Measurements from ENCODE around the gene FBXW12. TPM values are rescaled to one million over a fixed set of nuclear protein-coding genes. Genes with fewer than 3 reads are reported as not detected.

The FBXW12 gene
- total RNA-seq, 2 donors from 2014 or later: not detected

- Mint-ChIP-seq H3K27ac (no peak overlapping the region), H3K4me3 (no peak overlapping the region), H3K9me3 (no peaks in the 10 kb centered on the region), H3K36me3 (ENCODE audit: insufficient read depth in 2 of 2) (no peaks in the 10 kb centered on the region), H3K27me3 (ENCODE audit: low read depth) (no peaks in the 10 kb centered on the region), H3K4me1 (ENCODE audit: low read depth) (no peaks in the 10 kb centered on the region)
- no peak for ATAC-seq (replicated peaks in 1 of 2)
- no peak for DNase-seq
These were observed 42.6 kb downstream of the FBXW12 start for GRCh38 chr3:48414376-48415250.

DNA sequence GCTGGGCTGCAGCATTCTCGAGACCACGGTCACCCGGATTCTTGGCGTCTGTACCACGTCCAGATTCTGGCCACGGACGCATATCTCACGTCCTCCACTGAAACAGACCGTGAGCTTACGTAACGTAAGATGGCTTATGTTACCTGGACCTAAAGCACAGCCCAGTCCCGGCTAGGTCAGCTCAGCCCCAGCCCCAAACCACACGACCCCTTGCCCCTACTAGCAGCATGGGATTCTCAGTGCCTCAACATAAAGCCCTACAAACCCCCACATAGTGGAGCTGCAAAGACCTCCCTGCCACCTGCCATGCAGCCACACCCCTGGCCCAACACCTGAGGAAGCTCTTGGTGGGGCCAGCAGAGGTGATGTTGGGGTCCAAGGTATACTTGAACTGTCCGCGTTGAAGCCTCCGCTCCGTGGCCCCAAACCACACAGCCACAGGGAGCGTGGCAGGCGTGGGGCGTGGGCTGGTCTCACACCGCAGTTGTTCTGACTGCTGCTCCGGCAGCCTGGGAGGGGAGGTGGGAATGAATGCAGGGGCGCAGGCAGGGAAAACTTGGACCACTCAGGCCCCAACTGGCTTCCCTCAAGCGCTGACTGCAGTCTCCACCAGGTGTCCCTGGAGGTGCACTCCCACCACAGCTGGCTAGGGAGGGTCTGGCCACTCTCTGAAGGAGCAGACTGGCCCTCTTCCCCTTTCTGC is 43.4 kb downstream of the FBXW12 start:
- no peaks in the 10 kb centered on the region for H3K9me3 Mint-ChIP-seq
- DNase-seq (no peak), ATAC-seq (replicated peaks in 1 of 2) (no peak)
- no peaks in the 10 kb centered on the region for H3K4me1 Mint-ChIP-seq (ENCODE audit: low read depth)
- H3K36me3 Mint-ChIP-seq (ENCODE audit: insufficient read depth in 2 of 2): no peaks in the 10 kb centered on the region
- H3K27me3 Mint-ChIP-seq (ENCODE audit: low read depth): no peaks in the 10 kb centered on the region
- no peak overlapping the region for H3K4me3 Mint-ChIP-seq
- no peak overlapping the region for H3K27ac Mint-ChIP-seq

DNA sequence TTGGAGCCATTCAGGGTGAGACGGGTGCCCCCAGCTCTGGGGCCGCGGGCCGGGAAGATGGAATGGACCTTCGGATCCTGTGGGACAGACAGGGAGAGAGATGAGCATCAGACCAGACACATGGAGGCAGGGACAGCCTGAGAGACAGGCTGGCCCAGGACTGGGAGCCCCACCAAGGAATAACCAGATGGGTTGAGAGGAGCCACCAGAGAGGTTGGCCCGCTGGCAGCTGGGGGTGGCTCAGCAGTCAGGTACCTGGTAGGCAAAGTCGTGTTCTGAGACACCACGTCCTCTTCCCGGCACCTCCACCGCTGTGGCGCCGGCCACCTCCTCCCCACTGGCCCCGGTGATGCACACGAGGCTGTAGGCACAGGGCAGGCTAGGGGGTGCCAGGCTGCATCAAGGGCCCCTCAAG is 44.1 kb downstream of the FBXW12 start:
- H3K4me3 Mint-ChIP-seq: no peak overlapping the region
- H3K4me1 Mint-ChIP-seq (ENCODE audit: low read depth): no peaks in the 10 kb centered on the region
- no peaks in the 10 kb centered on the region for H3K36me3 Mint-ChIP-seq (ENCODE audit: insufficient read depth in 2 of 2)
- DNase-seq (no peak), ATAC-seq (replicated peaks in 1 of 2) (no peak)
- no peaks in the 10 kb centered on the region for H3K9me3 Mint-ChIP-seq
- no peak overlapping the region for H3K27ac Mint-ChIP-seq
- H3K27me3 Mint-ChIP-seq (ENCODE audit: low read depth): no peaks in the 10 kb centered on the region

- DNase-seq: no peak
- Mint-ChIP-seq H3K4me1 (ENCODE audit: low read depth) (no peaks in the 10 kb centered on the region), H3K4me3 (no peak overlapping the region), H3K27me3 (ENCODE audit: low read depth) (no peaks in the 10 kb centered on the region), H3K27ac (no peak overlapping the region), H3K36me3 (ENCODE audit: insufficient read depth in 2 of 2) (no peaks in the 10 kb centered on the region), H3K9me3 (no peaks in the 10 kb centered on the region)
- no peak for ATAC-seq (replicated peaks in 1 of 2)
These were observed 44.5 kb downstream of the FBXW12 start for GRCh38 chr3:48416546-48416945.

DNA sequence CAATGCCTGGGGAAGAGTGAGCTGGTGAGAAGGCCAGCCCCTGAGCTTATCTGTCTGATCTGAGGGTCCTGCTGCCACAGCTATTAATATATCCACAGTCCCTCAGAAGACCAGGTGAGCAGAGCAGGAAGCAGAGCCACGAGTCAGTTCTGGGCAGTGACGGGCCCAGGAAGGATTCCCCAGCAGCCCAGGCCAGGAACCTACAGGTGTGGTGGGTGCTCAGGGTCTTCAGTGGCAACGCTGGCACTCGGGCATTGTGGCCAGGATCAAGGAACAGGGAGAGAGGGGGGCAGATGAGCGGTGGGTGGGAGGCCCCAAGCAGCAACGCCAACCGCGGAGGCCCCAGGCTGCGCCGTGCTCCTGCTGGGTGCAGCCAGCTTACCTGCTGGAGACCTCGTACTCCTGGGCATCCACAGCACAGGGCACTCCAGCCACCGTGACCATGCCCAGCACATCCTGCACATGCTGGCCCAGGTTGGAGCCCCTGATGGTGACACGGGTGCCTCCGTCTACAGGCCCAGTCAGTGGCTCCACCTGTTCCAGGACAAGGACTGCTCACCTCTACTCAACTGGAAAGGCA is 45.6 kb downstream of the FBXW12 start:
- H3K27me3 Mint-ChIP-seq (ENCODE audit: low read depth): no peaks in the 10 kb centered on the region
- no peak overlapping the region for H3K27ac Mint-ChIP-seq
- no peak overlapping the region for H3K4me3 Mint-ChIP-seq
- no peaks in the 10 kb centered on the region for H3K4me1 Mint-ChIP-seq (ENCODE audit: low read depth)
- no peak for ATAC-seq (replicated peaks in 1 of 2)
- no peak for DNase-seq
- H3K36me3 Mint-ChIP-seq (ENCODE audit: insufficient read depth in 2 of 2): no peaks in the 10 kb centered on the region
- H3K9me3 Mint-ChIP-seq: no peaks in the 10 kb centered on the region

DNA sequence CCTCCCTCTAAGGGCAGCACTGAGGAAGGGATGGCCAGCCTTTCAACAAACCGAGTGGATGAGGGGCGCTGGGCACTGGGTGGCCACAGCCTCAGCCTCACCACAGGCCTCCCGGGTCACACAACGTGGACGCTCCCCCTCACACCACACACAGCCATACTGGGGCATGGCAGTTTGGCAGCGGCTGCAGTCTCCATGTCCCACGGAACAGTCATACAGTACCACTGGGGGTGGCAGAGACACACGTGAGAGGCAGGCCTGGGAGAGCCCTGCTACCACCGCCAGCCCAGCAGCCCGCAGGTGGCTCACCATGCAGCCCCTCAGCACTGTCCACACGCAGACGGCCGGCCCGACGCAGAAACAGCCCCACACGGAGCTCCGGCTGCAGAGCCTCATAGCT is 46.1 kb downstream of the FBXW12 start:
- no peak for DNase-seq
- Mint-ChIP-seq H3K4me3 (no peak overlapping the region), H3K27ac (no peak overlapping the region), H3K27me3 (ENCODE audit: low read depth) (no peaks in the 10 kb centered on the region), H3K9me3 (no peaks in the 10 kb centered on the region), H3K36me3 (ENCODE audit: insufficient read depth in 2 of 2) (no peaks in the 10 kb centered on the region), H3K4me1 (ENCODE audit: low read depth) (no peaks in the 10 kb centered on the region)
- no peak for ATAC-seq (replicated peaks in 1 of 2)

DNA sequence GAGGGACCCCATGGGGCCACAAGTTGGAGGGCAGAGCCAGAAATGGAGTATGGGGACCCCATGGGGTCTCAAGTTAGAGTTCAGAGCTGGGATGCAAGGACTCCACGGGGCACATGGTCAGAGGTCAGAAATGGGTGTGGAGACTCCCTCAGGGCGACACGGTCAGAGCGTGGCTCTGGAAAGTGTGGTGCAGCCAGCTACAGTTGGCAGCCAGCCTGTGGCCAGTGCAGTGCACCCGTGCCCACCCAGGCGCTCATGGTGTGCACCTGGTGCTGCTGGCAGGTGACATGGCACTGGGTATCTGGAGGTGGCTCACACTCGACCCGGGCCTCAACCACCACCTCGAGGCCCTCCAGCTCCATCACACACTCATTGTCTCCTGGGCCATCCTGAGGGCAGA is 46.6 kb downstream of the FBXW12 start:
- ATAC-seq (replicated peaks in 1 of 2): no peak
- no peak overlapping the region for H3K4me3 Mint-ChIP-seq
- H3K36me3 Mint-ChIP-seq (ENCODE audit: insufficient read depth in 2 of 2): no peaks in the 10 kb centered on the region
- no peaks in the 10 kb centered on the region for H3K4me1 Mint-ChIP-seq (ENCODE audit: low read depth)
- no peaks in the 10 kb centered on the region for H3K9me3 Mint-ChIP-seq
- DNase-seq: no peak
- H3K27me3 Mint-ChIP-seq (ENCODE audit: low read depth): no peaks in the 10 kb centered on the region
- H3K27ac Mint-ChIP-seq: no peak overlapping the region

GRCh38 chr3:48419149-48419548 is 47.1 kb downstream of the FBXW12 start:
- no peaks in the 10 kb centered on the region for H3K36me3 Mint-ChIP-seq (ENCODE audit: insufficient read depth in 2 of 2)

GRCh38 chr3:48419597-48419996 is 47.6 kb downstream of the FBXW12 start:
- Mint-ChIP-seq H3K9me3 (no peaks in the 10 kb centered on the region), H3K27me3 (ENCODE audit: low read depth) (no peaks in the 10 kb centered on the region), H3K27ac (no peak overlapping the region), H3K36me3 (ENCODE audit: insufficient read depth in 2 of 2) (no peaks in the 10 kb centered on the region), H3K4me3 (no peak overlapping the region), H3K4me1 (ENCODE audit: low read depth) (no peaks in the 10 kb centered on the region)
- no peak for DNase-seq
- ATAC-seq (replicated peaks in 1 of 2): no peak

More at GRCh38 chr3:48419149-48419548, 47.1 kb downstream of the FBXW12 start:
- Mint-ChIP-seq H3K4me3 (no peak overlapping the region), H3K4me1 (ENCODE audit: low read depth) (no peaks in the 10 kb centered on the region), H3K27me3 (ENCODE audit: low read depth) (no peaks in the 10 kb centered on the region), H3K9me3 (no peaks in the 10 kb centered on the region), H3K27ac (no peak overlapping the region)
- DNase-seq (no peak), ATAC-seq (replicated peaks in 1 of 2) (no peak)

DNA sequence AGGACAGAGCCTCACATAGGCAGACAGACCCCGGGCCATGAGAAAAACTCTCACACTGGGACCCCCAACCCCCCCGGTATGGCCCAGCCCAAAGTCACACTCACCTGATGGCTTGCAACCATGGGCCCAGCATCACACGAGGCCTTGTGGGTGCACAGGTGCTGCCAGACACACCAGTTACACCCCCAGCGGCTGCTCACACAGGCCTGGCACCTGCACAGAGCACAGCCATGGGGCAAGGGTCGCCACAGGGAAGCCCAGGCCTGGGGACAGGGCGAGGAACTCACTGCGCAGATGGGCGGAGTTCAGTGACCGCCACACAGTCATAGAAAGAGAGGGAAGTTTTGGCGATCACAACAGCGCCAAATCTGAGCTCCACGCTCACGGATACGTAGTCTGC is 48.5 kb downstream of the FBXW12 start:
- no peaks in the 10 kb centered on the region for H3K4me1 Mint-ChIP-seq (ENCODE audit: low read depth)
- no peak overlapping the region for H3K27ac Mint-ChIP-seq
- DNase-seq: no peak
- no peaks in the 10 kb centered on the region for H3K9me3 Mint-ChIP-seq
- H3K4me3 Mint-ChIP-seq: no peak overlapping the region
- ATAC-seq (replicated peaks in 1 of 2): no peak
- no peaks in the 10 kb centered on the region for H3K36me3 Mint-ChIP-seq (ENCODE audit: insufficient read depth in 2 of 2)
- H3K27me3 Mint-ChIP-seq (ENCODE audit: low read depth): no peaks in the 10 kb centered on the region

DNA sequence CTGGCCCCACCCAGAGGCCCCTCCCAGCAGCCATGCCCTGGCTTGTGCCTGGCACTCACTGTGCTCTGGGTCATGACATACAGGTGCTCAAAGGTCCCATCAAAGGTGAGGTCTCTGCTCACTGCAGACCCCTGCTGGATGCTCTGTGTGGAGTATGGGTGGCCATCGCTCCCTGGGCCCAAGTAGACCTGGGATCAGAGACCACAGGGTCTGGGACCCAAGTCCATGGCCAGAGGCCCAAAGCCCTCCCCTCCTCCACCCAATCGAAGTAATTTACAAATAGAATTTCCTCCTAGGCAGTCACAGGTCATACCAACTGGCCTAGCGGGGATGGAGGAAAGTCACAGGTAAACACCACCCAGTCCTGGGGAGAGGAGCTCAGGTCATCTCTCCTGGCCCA is 50.3 kb downstream of the FBXW12 start:
- no peak for ATAC-seq (replicated peaks in 1 of 2)

DNA sequence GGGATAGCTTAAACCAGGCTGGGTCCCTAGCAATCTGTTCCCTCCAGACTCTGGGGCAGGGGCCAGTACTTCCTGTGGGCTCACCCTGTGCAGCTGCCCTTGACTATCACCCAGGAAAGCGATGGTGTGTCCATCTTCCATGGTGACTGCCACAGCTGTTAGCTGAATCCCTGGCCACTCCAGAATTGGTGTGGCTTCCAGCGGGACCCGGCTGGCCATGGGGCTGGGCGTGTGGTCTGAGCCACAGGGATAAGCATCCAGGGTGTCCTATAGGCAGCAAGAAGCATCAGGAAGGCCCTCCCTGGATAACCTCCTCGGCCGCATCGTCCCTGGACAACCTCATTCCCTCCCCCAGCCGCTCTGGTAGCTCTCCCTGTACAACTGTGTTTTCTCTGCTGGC is 50.7 kb downstream of the FBXW12 start:
- DNase-seq (no peak), ATAC-seq (replicated peaks in 1 of 2) (no peak)
- H3K36me3 Mint-ChIP-seq (ENCODE audit: insufficient read depth in 2 of 2): no peaks in the 10 kb centered on the region
- H3K27me3 Mint-ChIP-seq (ENCODE audit: low read depth): peaks cover 10% of the 10 kb centered on the region
- no peaks in the 10 kb centered on the region for H3K9me3 Mint-ChIP-seq
- H3K4me3 Mint-ChIP-seq: no peak overlapping the region
- H3K27ac Mint-ChIP-seq: no peak overlapping the region
- no peaks in the 10 kb centered on the region for H3K4me1 Mint-ChIP-seq (ENCODE audit: low read depth)

More for the DNA sequence above, 50.3 kb downstream of the FBXW12 start:
- no peak for DNase-seq
- H3K27ac Mint-ChIP-seq: no peak overlapping the region
- no peak overlapping the region for H3K4me3 Mint-ChIP-seq
- H3K36me3 Mint-ChIP-seq (ENCODE audit: insufficient read depth in 2 of 2): no peaks in the 10 kb centered on the region
- H3K27me3 Mint-ChIP-seq (ENCODE audit: low read depth): peaks cover 6% of the 10 kb centered on the region
- H3K4me1 Mint-ChIP-seq (ENCODE audit: low read depth): no peaks in the 10 kb centered on the region
- H3K9me3 Mint-ChIP-seq: no peaks in the 10 kb centered on the region

- H3K4me1 Mint-ChIP-seq (ENCODE audit: low read depth): no peaks in the 10 kb centered on the region
- H3K4me3 Mint-ChIP-seq: no peak overlapping the region
- peaks cover 17% of the 10 kb centered on the region for H3K27me3 Mint-ChIP-seq (ENCODE audit: low read depth)
- no peaks in the 10 kb centered on the region for H3K36me3 Mint-ChIP-seq (ENCODE audit: insufficient read depth in 2 of 2)
- no peaks in the 10 kb centered on the region for H3K9me3 Mint-ChIP-seq
- no peak for ATAC-seq (replicated peaks in 1 of 2)
- DNase-seq: no peak
- no peak overlapping the region for H3K27ac Mint-ChIP-seq
These were observed 51.3 kb downstream of the FBXW12 start for GRCh38 chr3:48423241-48423882.

All from activated T-cell treated with anti-CD3 and anti-CD28 coated beads, Interleukin-2, amount 50 U/mL, for 72 hours (primary cell).